ENCODE results near the gene CATSPERB. TPM values are rescaled to one million over a fixed set of nuclear protein-coding genes. Genes with fewer than 3 reads are reported as not detected.

Gene CATSPERB
- total and polyA plus RNA-seq, 2 of the 8 experiments (the other 6 are each of a cell fraction or from before 2014, with no cell fraction given): 0.11 to 0.30 TPM

GRCh38 chr14:91752961-91753360, 21.1 kb upstream of the CATSPERB start:
- H2AFZ ChIP-seq (ENCODE audit: low read length): no peak overlapping the region
- H3K18ac ChIP-seq (ENCODE audit: extremely low read depth, low read length): no peak overlapping the region
- H3K9ac ChIP-seq (replicated peaks in 1 of 4; ENCODE audit: extremely low read depth in 1 of 4, low read depth in 3 of 4, low read length in 3 of 4): no peak overlapping the region
- H2BK15ac ChIP-seq (ENCODE audit: low read length): no peak overlapping the region
- DNase-seq (ENCODE audit: low read depth in 1 of 2, low spot score in 2 of 2) (no peak), FAIRE-seq (no peak)
- no peak overlapping the region for H3K4ac ChIP-seq (replicated peaks; ENCODE audit: insufficient read length, low read depth, low read length)
- H3K23me2 ChIP-seq (ENCODE audit: low read depth, low read length): no peaks in the 10 kb centered on the region; the same call in 1 of the 2 replicates
- 94% methylated on average over 1 of the region's 1 CpG; no CpG with 5 or more reads in 1 of the 2 experiments for WGBS, 2 experiments (ENCODE audit: extremely low coverage in 1 of 2, insufficient coverage in 1 of 2, insufficient read length in 1 of 2, insufficient replicate concordance in 2 of 2, low coverage in 1 of 2, low lambda C conversion rate in 2 of 2, missing lambda C conversion rate in 1 of 2)
- H3K36me3 ChIP-seq (ENCODE audit: control insufficient read depth in 2 of 4, insufficient read depth in 4 of 4, low read length in 3 of 4): no peaks in the 10 kb centered on the region
- no peak overlapping the region for H3K56ac ChIP-seq (replicated peaks; ENCODE audit: insufficient read length, low read depth, low read length)
- no peaks in the 10 kb centered on the region; a peak in 1 of 7 replicates for H3K4me1 ChIP-seq (replicated peaks in 1 of 4; ENCODE audit: control insufficient read depth in 3 of 4, insufficient read depth in 4 of 4, low read length in 3 of 4)
- H4K91ac ChIP-seq (replicated peaks; ENCODE audit: insufficient read length, low read length): no peak overlapping the region
- no peak overlapping the region for H2BK120ac ChIP-seq (replicated peaks; ENCODE audit: low read depth, low read length)
- no peaks in the 10 kb centered on the region for H4K20me1 ChIP-seq (replicated peaks in 1 of 2; ENCODE audit: control insufficient read depth in 1 of 2, insufficient read depth in 2 of 2, low read length in 2 of 2)
- 0 out of 4 replicates have a peak, but pooled peaks cover 0 to 2% of the 10 kb centered on the region in 2 experiments for H3K9me3 ChIP-seq (ENCODE audit: insufficient read depth in 2 of 2, low read depth in 1 of 2, low read length in 1 of 2)
- no peaks in the 10 kb centered on the region for H3K27me3 ChIP-seq (replicated peaks in 1 of 4; ENCODE audit: control insufficient read depth in 3 of 4, extremely low read depth in 1 of 4, insufficient read depth in 3 of 4, low read length in 3 of 4)
- H3K79me2 ChIP-seq (ENCODE audit: control insufficient read depth in 1 of 2, insufficient read depth in 2 of 2, low read length in 2 of 2): no peaks in the 10 kb centered on the region
- H2BK5ac ChIP-seq (ENCODE audit: low read depth, low read length): no peak overlapping the region
- H3K27ac ChIP-seq (ENCODE audit: low read depth, low read length): no peak overlapping the region
- H3K79me1 ChIP-seq (ENCODE audit: low read depth, low read length): no peaks in the 10 kb centered on the region
- H3K23ac ChIP-seq (ENCODE audit: insufficient read length): no peak overlapping the region
- no peak overlapping the region for H2AK5ac ChIP-seq (ENCODE audit: low read depth, low read length)
- no peak overlapping the region for H3K4me3 ChIP-seq (ENCODE audit: extremely low read depth in 1 of 4, insufficient read depth in 2 of 4, low read depth in 3 of 4, low read length in 4 of 4)
- H3K4me2 ChIP-seq (ENCODE audit: insufficient read depth in 1 of 2, low read depth in 2 of 2, low read length in 2 of 2): no peak overlapping the region
- no peak overlapping the region for H3K14ac ChIP-seq (ENCODE audit: insufficient read length)
- TF ChIP-seq ZNF274 (IDR thresholded peaks at IDR 0.05; ENCODE audit: borderline replicate concordance, extremely low read depth, low read length) (no peak), BRCA1 (IDR thresholded peaks at IDR 0.05; ENCODE audit: low read depth, low read length) (no peak), RNF2 (IDR thresholded peaks at IDR 0.05; ENCODE audit: borderline replicate concordance, low read depth, low read length, missing control alignments, poor library complexity, severe bottlenecking) (no peak), GABPA (IDR thresholded peaks at IDR 0.05; ENCODE audit: borderline replicate concordance, insufficient read depth, low read length) (no peak), CTBP2 (IDR thresholded peaks at IDR 0.05; ENCODE audit: borderline replicate concordance, insufficient read depth, insufficient read length, low read length) (no peak), RBBP5 (IDR thresholded peaks at IDR 0.05; ENCODE audit: borderline replicate concordance, low read depth, low read length) (no peak), POU5F1 (IDR thresholded peaks at IDR 0.05; ENCODE audit: low read depth, low read length) (no peak), CBX8 (IDR thresholded peaks at IDR 0.05; ENCODE audit: borderline replicate concordance, low read depth, low read length) (no peak), BACH1 (IDR thresholded peaks at IDR 0.05; ENCODE audit: low read length) (no peak), E2F6 (IDR thresholded peaks at IDR 0.05) (no peak), TBP (IDR thresholded peaks at IDR 0.05; ENCODE audit: low read depth, low read length) (no peak)
- no peak overlapping the region for H4K5ac ChIP-seq (ENCODE audit: insufficient read length, low read depth, low read length)
- ChIA-PET POLR2A (ENCODE audit: partially characterized antibody) (no interaction called here), CTCF (ENCODE audit: partially characterized antibody) (interaction anchor here (0.5 kb wide), 1 partner anchor 258 kb away, joined by 3 read pairs; no protein-coding TSS in a partner anchor)
- no peak overlapping the region for H4K8ac ChIP-seq (ENCODE audit: extremely low read depth, insufficient read depth, low read length)
- H2BK20ac ChIP-seq (ENCODE audit: low read length): no peak overlapping the region
- H2BK12ac ChIP-seq (ENCODE audit: low read depth, low read length): no peak overlapping the region

Measured in H1 (cell line).